Left lung (tissue), 10 donors: ENCODE data around the gene TMEM168. TPM values are rescaled to one million over a fixed set of nuclear protein-coding genes. Genes with fewer than 3 reads are reported as not detected.

ENCODE experiments used
- ATAC-seq: fragments of 200-7000 bp; cut with Tn5 transposase; one replicate; pipeline ENCODE4 v1.9.1; 2020; ENCODE audit warnings: moderate library complexity
- DNase-seq, 4 donors: peaks; one replicate each; pipeline ENCODE4 v3.0.0-alpha.2; 2013 to 2020
- H3K27ac ChIP-seq, 2 donors: fragments of 200-600 bp; sonication (generic) in 1 of 2; one replicate each; pipeline versions ENCODE4 v1.5.0 to v1.8.0; 2020 to 2021
- H3K27me3 ChIP-seq, 2 donors: fragments of 200-600 bp; sonication (generic) in 1 of 2; one replicate each; pipeline versions ENCODE4 v1.5.0 to v1.8.0; 2020 to 2021
- H3K36me3 ChIP-seq, 2 donors: fragments of 200-600 bp; sonication (generic) in 1 of 2; one replicate each; pipeline versions ENCODE4 v1.5.0 to v1.8.0; 2020 to 2021
- H3K4me1 ChIP-seq, 2 donors: fragments of 200-600 bp; one replicate each; pipeline ENCODE4 v1.8.0; 2021
- H3K4me3 ChIP-seq, 2 donors: fragments of 200-600 bp; sonication (generic) in 1 of 2; one replicate each; pipeline versions ENCODE4 v1.5.0 to v1.8.0; 2020 to 2021; ENCODE audit warnings: mild to moderate bottlenecking in 1 of 2
- H3K9me3 ChIP-seq, 2 donors: fragments of 200-600 bp; sonication (generic) in 1 of 2; one replicate each; pipeline versions ENCODE4 v1.5.0 to v1.8.0; 2020 to 2021
- intact Hi-C, 2 donors: fragments of 100-400 bp; cut with DNase I; formaldehyde crosslinking; loops; one replicate each; pipeline versions ENCODE4 v1.11.2 to v1.14.2; 2022
- polyA plus RNA-seq, 6 donors: library from polyadenylated mRNA; unstranded; fragments of 120-200 nt; gene quantifications; one replicate each; pipeline ENCODE4 v1.2.1, GENCODE V29; 2013; ENCODE audit not compliant: insufficient read length in 6 of 6
- total RNA-seq, 2 donors: library from RNA; stranded (reverse); fragmentation: NEBNext Ultra II Directional; extraction: Animal tissue kit (Norgen Biotek cat#: 25700); gene quantifications; one replicate each; pipeline ENCODE4 v1.2.1, GENCODE V29; 2021
- TF ChIP-seq, protein P1 (sequence below), 2 donors: fragments of 200-600 bp; sonication (generic) in 1 of 2; IDR thresholded peaks; one replicate each; pipeline versions ENCODE4 v1.5.0 to v1.8.0; 2021; ENCODE audit warnings: antibody characterized with exemption in 2 of 2
- donor health status: DM: no; HTN: yes; CAD: no.
- donor health status: DM: no; HTN: no; CAD: no.

The TMEM168 gene
- total and polyA plus RNA-seq, 8 donors: 22.3 to 75.4 (median 67.4) TPM

DNA sequence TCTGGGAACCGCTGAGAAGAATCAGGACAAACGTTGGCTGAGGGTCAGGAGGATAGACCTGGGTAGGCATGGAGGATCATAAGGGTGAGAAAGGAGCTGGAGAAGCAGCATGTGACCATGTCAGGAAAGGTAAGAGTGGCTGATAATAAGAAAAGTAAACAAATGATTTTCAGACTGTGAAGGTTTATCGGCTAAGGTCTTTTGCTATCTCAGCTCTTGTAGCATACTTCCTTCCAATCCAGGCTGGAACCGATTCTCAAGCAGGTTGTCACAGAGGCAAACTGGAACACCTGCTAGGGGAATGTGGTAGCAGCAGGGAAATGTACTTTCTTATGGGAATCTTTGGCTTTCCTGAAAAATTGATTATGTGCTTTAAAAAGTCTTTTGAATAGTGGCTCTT, 74.7 kb downstream of the TMEM168 start:
- TF ChIP-seq, protein P1, sequence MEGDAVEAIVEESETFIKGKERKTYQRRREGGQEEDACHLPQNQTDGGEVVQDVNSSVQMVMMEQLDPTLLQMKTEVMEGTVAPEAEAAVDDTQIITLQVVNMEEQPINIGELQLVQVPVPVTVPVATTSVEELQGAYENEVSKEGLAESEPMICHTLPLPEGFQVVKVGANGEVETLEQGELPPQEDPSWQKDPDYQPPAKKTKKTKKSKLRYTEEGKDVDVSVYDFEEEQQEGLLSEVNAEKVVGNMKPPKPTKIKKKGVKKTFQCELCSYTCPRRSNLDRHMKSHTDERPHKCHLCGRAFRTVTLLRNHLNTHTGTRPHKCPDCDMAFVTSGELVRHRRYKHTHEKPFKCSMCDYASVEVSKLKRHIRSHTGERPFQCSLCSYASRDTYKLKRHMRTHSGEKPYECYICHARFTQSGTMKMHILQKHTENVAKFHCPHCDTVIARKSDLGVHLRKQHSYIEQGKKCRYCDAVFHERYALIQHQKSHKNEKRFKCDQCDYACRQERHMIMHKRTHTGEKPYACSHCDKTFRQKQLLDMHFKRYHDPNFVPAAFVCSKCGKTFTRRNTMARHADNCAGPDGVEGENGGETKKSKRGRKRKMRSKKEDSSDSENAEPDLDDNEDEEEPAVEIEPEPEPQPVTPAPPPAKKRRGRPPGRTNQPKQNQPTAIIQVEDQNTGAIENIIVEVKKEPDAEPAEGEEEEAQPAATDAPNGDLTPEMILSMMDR (IDR thresholded peaks at IDR 0.05): no peak
- no peaks in the 10 kb centered on the region for H3K4me1 ChIP-seq
- no peak overlapping the region for H3K27ac ChIP-seq
- no peaks in the 10 kb centered on the region for H3K27me3 ChIP-seq
- no peak overlapping the region for H3K4me3 ChIP-seq
- peaks cover 0 to 9% of the 10 kb centered on the region in 2 donors for H3K9me3 ChIP-seq
- no peaks in the 10 kb centered on the region for H3K36me3 ChIP-seq
- DNase-seq (no peak), ATAC-seq (no peak)
- intact Hi-C loops: no loop called here

DNA sequence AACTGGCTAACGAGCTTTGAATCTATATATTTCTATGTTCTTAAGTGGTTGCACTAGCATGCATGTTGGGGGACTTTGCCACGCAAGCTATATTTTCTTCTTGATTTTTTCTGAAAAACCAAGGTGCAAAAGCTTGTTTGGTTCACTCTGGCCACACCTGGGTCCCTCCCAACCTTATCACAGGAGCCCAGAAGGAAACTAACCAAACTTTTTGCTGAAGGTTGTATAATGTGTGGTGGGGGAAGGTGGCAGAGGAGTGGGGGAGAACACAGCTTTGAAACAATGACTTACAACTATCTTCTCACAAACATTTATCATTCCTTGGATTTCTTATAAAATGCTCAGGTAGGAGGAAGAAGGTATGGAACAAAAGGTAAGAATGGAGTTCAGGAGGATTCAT, 75.3 kb downstream of the TMEM168 start:
- no peak for DNase-seq
- Histone ChIP-seq H3K36me3 (no peaks in the 10 kb centered on the region), H3K4me1 (no peaks in the 10 kb centered on the region), H3K9me3 (peaks cover 0 to 4% of the 10 kb centered on the region in 2 donors), H3K27ac (no peak overlapping the region), H3K27me3 (no peaks in the 10 kb centered on the region), H3K4me3 (no peak overlapping the region)
- intact Hi-C loops: no loop called here
- ATAC-seq: no peak
- TF ChIP-seq, protein P1 (IDR thresholded peaks at IDR 0.05): no peak
